Measurements from ENCODE around the gene GADL1.

GADL1 gene

DNA sequence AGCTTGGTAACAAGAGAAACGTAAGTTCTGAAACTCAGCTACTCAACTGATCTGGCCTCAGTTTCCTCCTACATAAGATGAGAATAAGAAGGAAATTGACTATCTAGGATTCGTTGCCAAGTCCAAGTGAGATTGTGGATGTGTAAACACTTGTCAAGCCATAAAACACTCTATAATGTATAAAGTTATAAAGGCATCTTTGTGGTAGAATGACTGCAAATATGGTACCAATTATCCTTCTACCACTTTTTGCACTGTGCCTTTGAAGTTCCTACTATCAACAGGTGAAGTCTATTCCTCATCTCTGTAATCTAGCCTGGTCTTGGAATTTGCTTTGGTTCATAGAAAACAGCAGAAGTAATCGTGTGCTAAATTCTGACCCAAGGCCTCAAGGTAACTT, 138.2 kb downstream of the GADL1 start:
- no peaks in the 10 kb centered on the region for H3F3A ChIP-seq (ENCODE audit: insufficient read depth, low read length)
- H3K4me1 ChIP-seq (ENCODE audit: insufficient read depth, low read length, severe bottlenecking), result peaks cover 7% of the 10 kb centered on the region
- no peak for TF ChIP-seq EZH2 (IDR thresholded peaks at IDR 0.05; ENCODE audit: borderline replicate concordance, low read length)
- TF ChIP-seq, protein P1, sequence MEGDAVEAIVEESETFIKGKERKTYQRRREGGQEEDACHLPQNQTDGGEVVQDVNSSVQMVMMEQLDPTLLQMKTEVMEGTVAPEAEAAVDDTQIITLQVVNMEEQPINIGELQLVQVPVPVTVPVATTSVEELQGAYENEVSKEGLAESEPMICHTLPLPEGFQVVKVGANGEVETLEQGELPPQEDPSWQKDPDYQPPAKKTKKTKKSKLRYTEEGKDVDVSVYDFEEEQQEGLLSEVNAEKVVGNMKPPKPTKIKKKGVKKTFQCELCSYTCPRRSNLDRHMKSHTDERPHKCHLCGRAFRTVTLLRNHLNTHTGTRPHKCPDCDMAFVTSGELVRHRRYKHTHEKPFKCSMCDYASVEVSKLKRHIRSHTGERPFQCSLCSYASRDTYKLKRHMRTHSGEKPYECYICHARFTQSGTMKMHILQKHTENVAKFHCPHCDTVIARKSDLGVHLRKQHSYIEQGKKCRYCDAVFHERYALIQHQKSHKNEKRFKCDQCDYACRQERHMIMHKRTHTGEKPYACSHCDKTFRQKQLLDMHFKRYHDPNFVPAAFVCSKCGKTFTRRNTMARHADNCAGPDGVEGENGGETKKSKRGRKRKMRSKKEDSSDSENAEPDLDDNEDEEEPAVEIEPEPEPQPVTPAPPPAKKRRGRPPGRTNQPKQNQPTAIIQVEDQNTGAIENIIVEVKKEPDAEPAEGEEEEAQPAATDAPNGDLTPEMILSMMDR (IDR thresholded peaks at IDR 0.05; ENCODE audit: low read length), result no peak
- H3K9me2 ChIP-seq (ENCODE audit: low read depth, low read length), result no peaks in the 10 kb centered on the region
- H3K4me2 ChIP-seq (ENCODE audit: low read length), result no peak overlapping the region
- H3K4me3 ChIP-seq (ENCODE audit: low read depth, low read length, poor library complexity, severe bottlenecking), result no peak overlapping the region
- H3K79me2 ChIP-seq (ENCODE audit: insufficient read depth, low read length), result no peaks in the 10 kb centered on the region
- no peaks in the 10 kb centered on the region for H3K9me3 ChIP-seq (ENCODE audit: low read length)
- H3K9ac ChIP-seq (ENCODE audit: low read length), result no peak overlapping the region
- H3K27ac ChIP-seq (ENCODE audit: low read depth, low read length, poor library complexity, severe bottlenecking), result no peak overlapping the region
- H4K20me1 ChIP-seq (ENCODE audit: insufficient read depth, low read length), result no peaks in the 10 kb centered on the region
- no peaks in the 10 kb centered on the region for H3K27me3 ChIP-seq (ENCODE audit: insufficient read depth, low read length)
- no peaks in the 10 kb centered on the region for H3K36me3 ChIP-seq (ENCODE audit: insufficient read depth, low read length)
- no peak overlapping the region for H2AFZ ChIP-seq (ENCODE audit: low read length)

DNA sequence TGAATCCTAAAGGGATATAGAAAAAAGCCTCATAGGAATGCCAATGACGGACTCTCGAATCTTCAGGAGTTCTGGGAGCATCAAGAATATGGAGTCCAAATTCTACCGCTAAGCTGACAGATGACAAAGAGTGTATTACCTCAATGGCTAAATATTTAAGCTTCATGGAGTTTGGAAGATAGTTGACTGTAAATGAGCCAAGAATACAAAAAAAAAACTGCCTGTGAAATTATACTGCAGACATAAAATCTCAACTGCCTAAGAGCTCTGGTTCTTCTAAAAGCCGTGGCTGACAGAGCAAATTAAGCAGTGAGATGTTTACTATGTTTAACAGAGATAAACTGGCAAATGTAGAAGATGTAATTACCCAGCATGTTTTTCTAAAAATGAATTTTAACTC, 140.0 kb downstream of the GADL1 start:
- Histone ChIP-seq H3K9ac (ENCODE audit: low read length) (no peak overlapping the region), H2AFZ (ENCODE audit: low read length) (no peak overlapping the region), H3K36me3 (ENCODE audit: insufficient read depth, low read length) (no peaks in the 10 kb centered on the region), H3K27me3 (ENCODE audit: insufficient read depth, low read length) (no peaks in the 10 kb centered on the region), H4K20me1 (ENCODE audit: insufficient read depth, low read length) (no peaks in the 10 kb centered on the region), H3K4me1 (ENCODE audit: insufficient read depth, low read length, severe bottlenecking) (peaks cover 13% of the 10 kb centered on the region), H3K27ac (ENCODE audit: low read depth, low read length, poor library complexity, severe bottlenecking) (no peak overlapping the region), H3K9me2 (ENCODE audit: low read depth, low read length) (no peaks in the 10 kb centered on the region), H3K4me2 (ENCODE audit: low read length) (no peak overlapping the region), H3F3A (ENCODE audit: insufficient read depth, low read length) (no peaks in the 10 kb centered on the region), H3K79me2 (ENCODE audit: insufficient read depth, low read length) (no peaks in the 10 kb centered on the region), H3K9me3 (ENCODE audit: low read length) (no peaks in the 10 kb centered on the region), H3K4me3 (ENCODE audit: low read depth, low read length, poor library complexity, severe bottlenecking) (no peak overlapping the region)
- TF ChIP-seq EZH2 (IDR thresholded peaks at IDR 0.05; ENCODE audit: borderline replicate concordance, low read length), result no peak
- TF ChIP-seq, protein P1 (IDR thresholded peaks at IDR 0.05; ENCODE audit: low read length), result no peak

DNA sequence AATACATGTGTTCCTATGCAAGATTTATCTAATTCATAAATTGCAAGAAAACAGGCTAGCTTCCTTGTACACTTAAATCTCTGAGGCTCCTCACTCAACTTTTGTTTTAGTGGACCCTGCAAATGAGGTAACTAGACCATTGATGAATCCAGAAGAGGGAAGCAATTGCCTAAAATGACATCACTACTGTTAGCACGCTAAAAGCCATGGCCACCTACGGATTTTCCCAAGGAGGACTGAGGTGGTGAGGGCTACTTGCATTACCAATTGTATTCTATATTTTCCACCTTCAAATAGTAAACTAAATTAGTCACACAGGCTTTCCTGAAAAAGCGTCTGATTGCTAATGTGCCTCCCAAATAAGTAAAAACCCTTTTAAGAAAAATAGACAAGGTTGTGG, 140.7 kb downstream of the GADL1 start:
- H2AFZ ChIP-seq (ENCODE audit: low read length), result no peak overlapping the region
- TF ChIP-seq, protein P1 (IDR thresholded peaks at IDR 0.05; ENCODE audit: low read length), result no peak
- TF ChIP-seq EZH2 (IDR thresholded peaks at IDR 0.05; ENCODE audit: borderline replicate concordance, low read length), result no peak
- H3K4me3 ChIP-seq (ENCODE audit: low read depth, low read length, poor library complexity, severe bottlenecking), result no peak overlapping the region
- no peaks in the 10 kb centered on the region for H4K20me1 ChIP-seq (ENCODE audit: insufficient read depth, low read length)
- no peak overlapping the region for H3K9ac ChIP-seq (ENCODE audit: low read length)
- H3K4me2 ChIP-seq (ENCODE audit: low read length), result no peak overlapping the region
- H3F3A ChIP-seq (ENCODE audit: insufficient read depth, low read length), result no peaks in the 10 kb centered on the region
- H3K4me1 ChIP-seq (ENCODE audit: insufficient read depth, low read length, severe bottlenecking), result peaks cover 13% of the 10 kb centered on the region
- no peaks in the 10 kb centered on the region for H3K27me3 ChIP-seq (ENCODE audit: insufficient read depth, low read length)
- no peaks in the 10 kb centered on the region for H3K36me3 ChIP-seq (ENCODE audit: insufficient read depth, low read length)
- no peaks in the 10 kb centered on the region for H3K9me3 ChIP-seq (ENCODE audit: low read length)
- no peak overlapping the region for H3K27ac ChIP-seq (ENCODE audit: low read depth, low read length, poor library complexity, severe bottlenecking)
- H3K79me2 ChIP-seq (ENCODE audit: insufficient read depth, low read length), result no peaks in the 10 kb centered on the region
- no peaks in the 10 kb centered on the region for H3K9me2 ChIP-seq (ENCODE audit: low read depth, low read length)

All from OCI-LY1 (cell line).